HCT116 (cell line): ENCODE measurements around the gene ARHGEF11. TPM values are rescaled to one million over a fixed set of nuclear protein-coding genes. Genes with fewer than 3 reads are reported as not detected.

Experiments used
- ATAC-seq: fragments of 200-7000 bp; cut with Tn5 transposase; 2 replicates; pipeline ENCODE4 v1.9.1; 2020; ENCODE audit warnings: mild to moderate bottlenecking, moderate library complexity
- BruUV-seq: library from RNA; stranded (reverse); fragments of 400-500 nt; replicated peaks from 2 replicates; lab custom pipeline; 2021; lab: Mats Ljungman, UMichigan
- CTCF ChIA-PET: fragments of 300-600 bp; sonication (Branson Sonifier 250); formaldehyde crosslinking; loops from one replicate; lab custom pipeline; 2021; ENCODE audit warnings: antibody characterized with exemption; lab: Charles Lee
- POLR2A ChIA-PET: fragments of 300-600, 350-600 bp; sonication (Branson Sonifier 250); formaldehyde crosslinking; loops from one replicate; lab custom pipeline; 2021; ENCODE audit warnings: antibody characterized with exemption; lab: Charles Lee
- RAD21 ChIA-PET, 2 experiments: fragments of 300-600 bp; sonication (Branson Sonifier 250); formaldehyde crosslinking; loops; one replicate each; lab custom pipeline; 2023; ENCODE audit warnings: low total read pairs in 2 of 2; ENCODE audit not compliant: uncharacterized antibody in 2 of 2, unreplicated experiment in 2 of 2, low non-redundant PET in 1 of 2; lab: Charles Lee
- DNase-seq: peaks from one replicate; pipeline ENCODE4 v3.0.0-alpha.2; 2010; ENCODE audit warnings: low read depth, low spot score
- H2AFZ ChIP-seq: fragments of 200-600 bp; shearing (Covaris generic), sonication (generic); 2 replicates; pipeline ENCODE4 v1.6.1; 2017; ENCODE audit warnings: low read depth, mixed run types, mixed read lengths, antibody characterized with exemption, low read length; ENCODE audit not compliant: poor library complexity, severe bottlenecking
- H3K27ac ChIP-seq: 2 replicates; pipeline ENCODE4 v1.5.1; 2012; ENCODE audit warnings: low read depth, low read length
- H3K27me3 ChIP-seq: fragments of 200-600 bp; sonication (generic); 2 replicates; pipeline ENCODE4 v1.6.1; 2016; ENCODE audit warnings: mixed run types, low read length, mixed read lengths; ENCODE audit not compliant: insufficient read depth
- H3K36me3 ChIP-seq, 2 experiments: fragments of 200-500 bp in 1 of 2; fragments of 200-600 bp in 1 of 2; sonication (Bioruptor generic) in 1 of 2; sonication (generic) in 1 of 2; 2 replicates each; pipeline versions ENCODE4 v1.5.1 to v1.6.1; 2014 to 2016; ENCODE audit warnings: low read length in 2 of 2, inconsistent platforms in 1 of 2, mixed read lengths in 1 of 2, mixed run types in 1 of 2; ENCODE audit not compliant: insufficient read depth in 2 of 2, control insufficient read depth in 1 of 2
- H3K4me1 ChIP-seq, 2 experiments: fragments of 200-600 bp in 1 of 2; sonication (generic) in 1 of 2; 2 replicates each; pipeline versions ENCODE4 v1.5.1 to v1.6.1; 2012 to 2017; ENCODE audit warnings: low read length in 2 of 2, inconsistent platforms in 1 of 2, mild to moderate bottlenecking in 1 of 2, mixed read lengths in 1 of 2, mixed run types in 1 of 2, moderate library complexity in 1 of 2; ENCODE audit not compliant: insufficient read depth in 2 of 2, control insufficient read depth in 1 of 2
- H3K4me2 ChIP-seq: fragments of 200-600 bp; sonication (generic); 2 replicates; pipeline ENCODE4 v1.6.1; 2017; ENCODE audit warnings: mixed run types, low read length, mixed read lengths
- H3K4me3 ChIP-seq, 2 experiments: fragments of 200-600 bp in 1 of 2; sonication (generic) in 1 of 2; replicated peaks in 1 of 2; 2 replicates each; pipeline ENCODE4 v1.5.1; 2011 to 2016; ENCODE audit warnings: low read length in 2 of 2, control low read depth in 1 of 2, low read depth in 1 of 2, mild to moderate bottlenecking in 1 of 2, mixed read lengths in 1 of 2, mixed run types in 1 of 2
- H3K79me2 ChIP-seq: fragments of 200-600 bp; sonication (generic); 2 replicates; pipeline ENCODE4 v1.6.1; 2017; ENCODE audit warnings: mild to moderate bottlenecking, mixed run types, low read length, moderate library complexity, mixed read lengths; ENCODE audit not compliant: insufficient read depth
- H3K9ac ChIP-seq: fragments of 200-600 bp; sonication (generic); 2 replicates; pipeline ENCODE4 v1.6.1; 2016; ENCODE audit warnings: low read length, mixed read lengths
- H3K9me2 ChIP-seq: fragments of 200-600 bp; sonication (generic), shearing (Covaris generic); 2 replicates; pipeline ENCODE4 v1.6.1; 2017; ENCODE audit warnings: mixed run types, mild to moderate bottlenecking, moderate library complexity; ENCODE audit not compliant: insufficient read depth
- H3K9me3 ChIP-seq, 2 experiments: fragments of 200-500 bp in 1 of 2; fragments of 200-600 bp in 1 of 2; sonication (Bioruptor generic) in 1 of 2; sonication (generic) in 1 of 2; 2 replicates each; pipeline ENCODE4 v1.6.1; 2014 to 2017; ENCODE audit warnings: low read length in 2 of 2, mixed read lengths in 2 of 2, inconsistent platforms in 1 of 2, low read depth in 1 of 2, mild to moderate bottlenecking in 1 of 2, mixed run types in 1 of 2, moderate library complexity in 1 of 2; ENCODE audit not compliant: control insufficient read depth in 1 of 2, insufficient read depth in 1 of 2
- H4K20me1 ChIP-seq: fragments of 200-600 bp; sonication (generic), shearing (Covaris generic); 2 replicates; pipeline ENCODE4 v1.6.1; 2017; ENCODE audit warnings: mixed run types, mild to moderate bottlenecking, moderate library complexity; ENCODE audit not compliant: insufficient read depth
- ATF3 ChIP-seq: IDR thresholded peaks from 2 replicates; pipeline ENCODE4 v1.6.1; 2012
- EZH2phosphoT487 ChIP-seq: fragments of 200-600 bp; IDR thresholded peaks from 2 replicates; pipeline ENCODE4 v1.6.1; 2018; ENCODE audit warnings: antibody characterized with exemption, borderline replicate concordance
- MAX ChIP-seq: IDR thresholded peaks from 2 replicates; pipeline ENCODE4 v1.6.1; 2012
- POLR2A ChIP-seq: IDR thresholded peaks from 2 replicates; pipeline ENCODE4 v1.7.0; 2011; ENCODE audit warnings: borderline replicate concordance; ENCODE audit not compliant: insufficient read depth, insufficient read length; ENCODE audit errors: extremely low read depth
- SIN3A ChIP-seq: IDR thresholded peaks from 2 replicates; pipeline ENCODE4 v1.6.1; 2012; ENCODE audit warnings: low read depth
- SP1 ChIP-seq: IDR thresholded peaks from 2 replicates; pipeline ENCODE4 v1.6.1; 2012; ENCODE audit warnings: low read depth
- SRF ChIP-seq: IDR thresholded peaks from 2 replicates; pipeline ENCODE4 v1.6.1; 2012; ENCODE audit warnings: low read depth
- TCF7L2 ChIP-seq: IDR thresholded peaks from 2 replicates; pipeline ENCODE4 v1.7.0; 2011; ENCODE audit warnings: borderline replicate concordance, inconsistent platforms; ENCODE audit not compliant: insufficient read depth, insufficient read length; ENCODE audit errors: extremely low read depth
- YY1 ChIP-seq: IDR thresholded peaks from 2 replicates; pipeline ENCODE4 v1.6.1; 2011; ENCODE audit warnings: low read length, low read depth, moderate library complexity, mild to moderate bottlenecking; ENCODE audit not compliant: insufficient replicate concordance; ENCODE audit errors: extremely low read depth
- intact Hi-C: fragments of 100-400 bp; cut with micrococcal nuclease; formaldehyde crosslinking; loops from 2 replicates; pipeline ENCODE4 v1.10.0; 2022
- total RNA-seq: library from RNA; stranded (reverse); gene quantifications from one replicate; pipeline ENCODE4 v1.2.1, GENCODE V29; 2021; ENCODE audit not compliant: unreplicated experiment
- TF ChIP-seq, protein P1 (sequence below), 3 experiments: fragments of 200-600 bp in 1 of 3; sonication (generic) in 1 of 3; IDR thresholded peaks in 2 of 3; conservative IDR thresholded peaks in 1 of 3; 2 replicates each; pipeline ENCODE4 v1.5.1; 2012 to 2017; ENCODE audit warnings: low read depth in 2 of 3, low read length in 2 of 3, antibody characterized with exemption in 1 of 3, borderline replicate concordance in 1 of 3, control low read depth in 1 of 3, mild to moderate bottlenecking in 1 of 3, mixed read lengths in 1 of 3, mixed run types in 1 of 3, moderate library complexity in 1 of 3; ENCODE audit not compliant: insufficient read depth in 1 of 3
- TF ChIP-seq, protein P2 (sequence below): IDR thresholded peaks from 2 replicates; pipeline ENCODE4 v1.6.1; 2012; ENCODE audit warnings: low read depth

Gene ARHGEF11
- total RNA-seq, 1 experiment from 2014 or later: 28.9 TPM

- peaks cover 24 to 32% of the 10 kb centered on the region in 2 experiments; a peak in 3 of 4 replicates for H3K36me3 ChIP-seq
- intact Hi-C loops: no loop called here
- no peaks in the 10 kb centered on the region for H3K79me2 ChIP-seq
- ATAC-seq: no peak
- no peak for DNase-seq
- H3K4me2 ChIP-seq: no peak overlapping the region
- H4K20me1 ChIP-seq: no peaks in the 10 kb centered on the region
- H3K9ac ChIP-seq: no peak overlapping the region
- H3K4me3 ChIP-seq: no peak overlapping the region
- no peaks in the 10 kb centered on the region for H3K9me2 ChIP-seq
- no peak overlapping the region for H2AFZ ChIP-seq
- POLR2A ChIA-PET: no interaction called here
- CTCF ChIA-PET: interaction anchor here (1.1 kb wide), 1 partner anchor 20 kb away, joined by 3 read pairs; no protein-coding TSS in a partner anchor
- H3K9me3 ChIP-seq: no peaks in the 10 kb centered on the region
- H3K27ac ChIP-seq: no peak overlapping the region
- TF ChIP-seq SRF (no peak), TCF7L2 (no peak), YY1 (no peak), ATF3 (no peak), MAX (no peak), SIN3A (no peak), EZH2phosphoT487 (no peak), SP1 (no peak), POLR2A (no peak)
- TF ChIP-seq, protein P1, sequence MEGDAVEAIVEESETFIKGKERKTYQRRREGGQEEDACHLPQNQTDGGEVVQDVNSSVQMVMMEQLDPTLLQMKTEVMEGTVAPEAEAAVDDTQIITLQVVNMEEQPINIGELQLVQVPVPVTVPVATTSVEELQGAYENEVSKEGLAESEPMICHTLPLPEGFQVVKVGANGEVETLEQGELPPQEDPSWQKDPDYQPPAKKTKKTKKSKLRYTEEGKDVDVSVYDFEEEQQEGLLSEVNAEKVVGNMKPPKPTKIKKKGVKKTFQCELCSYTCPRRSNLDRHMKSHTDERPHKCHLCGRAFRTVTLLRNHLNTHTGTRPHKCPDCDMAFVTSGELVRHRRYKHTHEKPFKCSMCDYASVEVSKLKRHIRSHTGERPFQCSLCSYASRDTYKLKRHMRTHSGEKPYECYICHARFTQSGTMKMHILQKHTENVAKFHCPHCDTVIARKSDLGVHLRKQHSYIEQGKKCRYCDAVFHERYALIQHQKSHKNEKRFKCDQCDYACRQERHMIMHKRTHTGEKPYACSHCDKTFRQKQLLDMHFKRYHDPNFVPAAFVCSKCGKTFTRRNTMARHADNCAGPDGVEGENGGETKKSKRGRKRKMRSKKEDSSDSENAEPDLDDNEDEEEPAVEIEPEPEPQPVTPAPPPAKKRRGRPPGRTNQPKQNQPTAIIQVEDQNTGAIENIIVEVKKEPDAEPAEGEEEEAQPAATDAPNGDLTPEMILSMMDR (IDR thresholded peaks at IDR 0.05 in 2 of 3, conservative IDR thresholded peaks at IDR 0.05 in 1 of 3; ENCODE audit: borderline replicate concordance in 1 of 3, insufficient read depth in 1 of 3, low read depth in 2 of 3, low read length in 2 of 3): no peak
- TF ChIP-seq, protein P2, sequence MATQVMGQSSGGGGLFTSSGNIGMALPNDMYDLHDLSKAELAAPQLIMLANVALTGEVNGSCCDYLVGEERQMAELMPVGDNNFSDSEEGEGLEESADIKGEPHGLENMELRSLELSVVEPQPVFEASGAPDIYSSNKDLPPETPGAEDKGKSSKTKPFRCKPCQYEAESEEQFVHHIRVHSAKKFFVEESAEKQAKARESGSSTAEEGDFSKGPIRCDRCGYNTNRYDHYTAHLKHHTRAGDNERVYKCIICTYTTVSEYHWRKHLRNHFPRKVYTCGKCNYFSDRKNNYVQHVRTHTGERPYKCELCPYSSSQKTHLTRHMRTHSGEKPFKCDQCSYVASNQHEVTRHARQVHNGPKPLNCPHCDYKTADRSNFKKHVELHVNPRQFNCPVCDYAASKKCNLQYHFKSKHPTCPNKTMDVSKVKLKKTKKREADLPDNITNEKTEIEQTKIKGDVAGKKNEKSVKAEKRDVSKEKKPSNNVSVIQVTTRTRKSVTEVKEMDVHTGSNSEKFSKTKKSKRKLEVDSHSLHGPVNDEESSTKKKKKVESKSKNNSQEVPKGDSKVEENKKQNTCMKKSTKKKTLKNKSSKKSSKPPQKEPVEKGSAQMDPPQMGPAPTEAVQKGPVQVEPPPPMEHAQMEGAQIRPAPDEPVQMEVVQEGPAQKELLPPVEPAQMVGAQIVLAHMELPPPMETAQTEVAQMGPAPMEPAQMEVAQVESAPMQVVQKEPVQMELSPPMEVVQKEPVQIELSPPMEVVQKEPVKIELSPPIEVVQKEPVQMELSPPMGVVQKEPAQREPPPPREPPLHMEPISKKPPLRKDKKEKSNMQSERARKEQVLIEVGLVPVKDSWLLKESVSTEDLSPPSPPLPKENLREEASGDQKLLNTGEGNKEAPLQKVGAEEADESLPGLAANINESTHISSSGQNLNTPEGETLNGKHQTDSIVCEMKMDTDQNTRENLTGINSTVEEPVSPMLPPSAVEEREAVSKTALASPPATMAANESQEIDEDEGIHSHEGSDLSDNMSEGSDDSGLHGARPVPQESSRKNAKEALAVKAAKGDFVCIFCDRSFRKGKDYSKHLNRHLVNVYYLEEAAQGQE: no peak
- RAD21 ChIA-PET: no interaction called here
- peaks cover 0 to 7% of the 10 kb centered on the region in 2 experiments; a peak in 1 of 4 replicates for H3K4me1 ChIP-seq
- H3K27me3 ChIP-seq: no peaks in the 10 kb centered on the region
- no TSS peak for BruUV-seq
Measured at GRCh38 chr1:156947818-156948525, 97.6 kb downstream of the ARHGEF11 start.
